ENCODE data around the gene KIF26B. TPM values are rescaled to one million over a fixed set of nuclear protein-coding genes. Genes with fewer than 3 reads are reported as not detected.
"Not testable (repeated sequence)": the region's sequence is repeated elsewhere in the genome, so short reads cannot be mapped to it uniquely, and the experiment has no call there.

The KIF26B gene
- total RNA-seq, 1 donor from 2014 or later: 1.1 TPM

GRCh38 chr1:245715291-245715701 is 560.5 kb downstream of the KIF26B start:
- no peak for DNase-seq (ENCODE audit: low spot score)
- intact Hi-C loops (cut with DNase I): no loop called here

- intact Hi-C loops (cut with DNase I): no loop called here
- DNase-seq (ENCODE audit: low spot score): no peak
Observed at GRCh38 chr1:245715970-245716369, 561.2 kb downstream of the KIF26B start.

- intact Hi-C loops (cut with DNase I): no loop called here
Observed at GRCh38 chr1:245716561-245716960, 561.8 kb downstream of the KIF26B start.

GRCh38 chr1:245717611-245718010 is 562.8 kb downstream of the KIF26B start:
- intact Hi-C loops (cut with DNase I): no loop called here
- DNase-seq (ENCODE audit: low spot score): no peak

More at GRCh38 chr1:245716561-245716960, 561.8 kb downstream of the KIF26B start:
- no peak for DNase-seq (ENCODE audit: low spot score)

- intact Hi-C loops (cut with DNase I): no loop called here
- DNase-seq (ENCODE audit: low spot score): no peak
Observed at GRCh38 chr1:245718123-245718522, 563.3 kb downstream of the KIF26B start.

- intact Hi-C loops (cut with DNase I): no loop called here
- DNase-seq (ENCODE audit: low spot score): no peak
Observed at GRCh38 chr1:245718951-245719350, 564.2 kb downstream of the KIF26B start.

- no peak for DNase-seq (ENCODE audit: low spot score)
- intact Hi-C loops (cut with DNase I): no loop called here
Observed at GRCh38 chr1:245721488-245721887, 566.7 kb downstream of the KIF26B start.

- DNase-seq (ENCODE audit: low spot score); intact Hi-C loops (cut with DNase I): not testable (repeated sequence)
Observed at GRCh38 chr1:245728035-245728434, 573.2 kb downstream of the KIF26B start.

- intact Hi-C loops (cut with DNase I): no loop called here
- DNase-seq (ENCODE audit: low spot score): no peak
Observed at GRCh38 chr1:245730801-245731200, 576.0 kb downstream of the KIF26B start.

- DNase-seq (ENCODE audit: low spot score); intact Hi-C loops (cut with DNase I): not testable (repeated sequence)
Observed at GRCh38 chr1:245740336-245740735, 585.6 kb downstream of the KIF26B start.

- DNase-seq (ENCODE audit: low spot score): no peak
- intact Hi-C loops (cut with DNase I): no loop called here
Observed at GRCh38 chr1:245742896-245743295, 588.1 kb downstream of the KIF26B start.

- intact Hi-C loops (cut with DNase I): no loop called here
- no peak for DNase-seq (ENCODE audit: low spot score)
Observed at GRCh38 chr1:245748240-245748639, 593.5 kb downstream of the KIF26B start.

- no peak for DNase-seq (ENCODE audit: low spot score)
- intact Hi-C loops (cut with DNase I): no loop called here
Observed at GRCh38 chr1:245748646-245749045, 593.9 kb downstream of the KIF26B start.

- intact Hi-C loops (cut with DNase I): no loop called here
Observed at GRCh38 chr1:245749053-245749452, 594.3 kb downstream of the KIF26B start.

GRCh38 chr1:245750261-245750660 is 595.5 kb downstream of the KIF26B start:
- intact Hi-C loops (cut with DNase I): no loop called here
- no peak for DNase-seq (ENCODE audit: low spot score)

More at GRCh38 chr1:245749053-245749452, 594.3 kb downstream of the KIF26B start:
- DNase-seq (ENCODE audit: low spot score): no peak

- intact Hi-C loops (cut with DNase I): no loop called here
Observed at GRCh38 chr1:245751116-245751515, 596.3 kb downstream of the KIF26B start.

GRCh38 chr1:245751726-245752470 is 597.1 kb downstream of the KIF26B start:
- intact Hi-C loops (cut with DNase I): no loop called here
- no peak for DNase-seq (ENCODE audit: low spot score)

More at GRCh38 chr1:245751116-245751515, 596.3 kb downstream of the KIF26B start:
- no peak for DNase-seq (ENCODE audit: low spot score)

- DNase-seq (ENCODE audit: low spot score): no peak
- intact Hi-C loops (cut with DNase I): no loop called here
Observed at GRCh38 chr1:245752561-245752960, 597.8 kb downstream of the KIF26B start.

GRCh38 chr1:245753807-245754206 is 599.0 kb downstream of the KIF26B start:
- intact Hi-C loops (cut with DNase I): no loop called here
- DNase-seq (ENCODE audit: low spot score): no peak

- DNase-seq (ENCODE audit: low spot score): no peak
- intact Hi-C loops (cut with DNase I): no loop called here
Observed at GRCh38 chr1:245754463-245754961, 599.7 kb downstream of the KIF26B start.

Measured in cardiac septum (tissue), 1 donor.